HEK293T (cell line): Measurements from ENCODE around the gene NUBP2.

ENCODE experiments used
- CTCF ChIA-PET: fragments of 350-600 bp; formaldehyde crosslinking; extraction: SDS; loops from one replicate; lab custom pipeline; 2021; ENCODE audit warnings: antibody characterized with exemption, inconsistent platforms; lab: Yijun Ruan, JAX
- POLR2A ChIA-PET: fragments of 350-600 bp; formaldehyde crosslinking; extraction: SDS; loops from one replicate; lab custom pipeline; 2020; ENCODE audit warnings: antibody characterized with exemption, inconsistent platforms; lab: Yijun Ruan, JAX
- DNase-seq: peaks from one replicate; pipeline ENCODE4 v3.0.0; 2012; ENCODE audit warnings: mixed read lengths; ENCODE audit errors: extremely low spot score
- ARNT ChIP-seq: fragments of 450-650 bp; IDR thresholded peaks from 2 replicates; pipeline ENCODE4 v1.6.1; 2017; ENCODE audit warnings: mild to moderate bottlenecking
- BHLHE40 ChIP-seq: fragments of 450-650 bp; IDR thresholded peaks from 2 replicates; pipeline ENCODE4 v1.6.1; 2016; ENCODE audit warnings: mild to moderate bottlenecking, moderate library complexity, borderline replicate concordance
- CTBP1 ChIP-seq: fragments of 450-650 bp; IDR thresholded peaks from 2 replicates; pipeline ENCODE4 v1.6.1; 2016; ENCODE audit warnings: borderline replicate concordance
- ELF4 ChIP-seq: fragments of 450-650 bp; IDR thresholded peaks from 2 replicates; pipeline ENCODE4 v1.6.1; 2017; ENCODE audit warnings: antibody characterized with exemption
- FOXA1 ChIP-seq: fragments of 450-650 bp; IDR thresholded peaks from 2 replicates; pipeline ENCODE4 v1.6.1; 2016; ENCODE audit warnings: mild to moderate bottlenecking
- FOXK2 ChIP-seq: fragments of 450-650 bp; IDR thresholded peaks from 2 replicates; pipeline ENCODE4 v1.6.1; 2016; ENCODE audit warnings: mild to moderate bottlenecking
- FOXM1 ChIP-seq: fragments of 450-650 bp; IDR thresholded peaks from 2 replicates; pipeline ENCODE4 v1.6.1; 2017; ENCODE audit warnings: mild to moderate bottlenecking, borderline replicate concordance
- HDGF ChIP-seq: fragments of 450-650 bp; IDR thresholded peaks from 2 replicates; pipeline ENCODE4 v1.6.1; 2017; ENCODE audit warnings: antibody characterized with exemption, borderline replicate concordance
- L3MBTL2 ChIP-seq: fragments of 450-650 bp; conservative IDR thresholded peaks from 2 replicates; pipeline ENCODE4 v1.6.1; 2016; ENCODE audit warnings: mild to moderate bottlenecking
- LEF1 ChIP-seq: fragments of 450-650 bp; IDR thresholded peaks from 2 replicates; pipeline ENCODE4 v1.6.1; 2017; ENCODE audit warnings: mild to moderate bottlenecking, borderline replicate concordance
- NFRKB ChIP-seq: fragments of 450-650 bp; IDR thresholded peaks from 2 replicates; pipeline ENCODE4 v1.6.1; 2016; ENCODE audit warnings: mild to moderate bottlenecking, moderate library complexity
- PKNOX1 ChIP-seq: fragments of 450-650 bp; IDR thresholded peaks from 2 replicates; pipeline ENCODE4 v1.6.1; 2016
- SP1 ChIP-seq: fragments of 450-650 bp; IDR thresholded peaks from 2 replicates; pipeline ENCODE4 v1.6.1; 2017
- SUZ12 ChIP-seq: fragments of 450-650 bp; IDR thresholded peaks from 2 replicates; pipeline ENCODE4 v1.6.1; 2016; ENCODE audit warnings: mild to moderate bottlenecking
- TARDBP ChIP-seq: fragments of 450-650 bp; IDR thresholded peaks from 2 replicates; pipeline ENCODE4 v1.6.1; 2016
- ZNF384 ChIP-seq: fragments of 450-650 bp; IDR thresholded peaks from 2 replicates; pipeline ENCODE4 v1.6.1; 2016

NUBP2 gene

DNA sequence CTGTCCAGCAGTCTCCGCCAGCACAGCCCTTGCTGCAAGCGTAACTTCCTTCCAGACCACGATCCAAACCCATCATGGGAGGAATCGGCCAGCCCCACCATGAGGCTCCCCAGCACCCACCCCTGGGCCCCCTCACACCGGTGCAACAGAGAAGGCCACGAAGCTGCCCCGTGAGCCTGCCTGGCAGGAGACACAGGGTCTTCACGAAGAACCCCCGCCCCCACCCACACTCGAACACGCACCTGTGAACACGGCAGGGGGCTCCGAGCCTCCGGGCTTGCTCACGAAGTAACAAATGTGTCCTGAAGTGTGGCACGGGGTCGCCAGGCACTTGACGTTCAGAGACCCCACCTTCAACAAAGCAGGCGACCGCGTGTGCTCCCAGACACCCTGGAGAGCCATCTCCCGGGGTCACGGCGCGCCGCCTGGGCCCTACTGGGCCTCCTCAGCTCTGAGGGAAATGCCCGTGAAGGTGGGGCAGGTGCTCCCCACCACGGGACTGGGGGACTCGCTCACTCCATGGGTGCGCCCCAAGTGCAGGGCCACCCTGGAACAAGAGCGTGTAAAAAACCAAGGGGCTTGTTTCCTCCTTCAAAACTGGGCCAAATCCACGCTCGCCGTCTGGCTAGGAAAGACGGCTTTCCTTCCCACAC, 36.2 kb downstream of the NUBP2 start:
- POLR2A ChIA-PET, result no interaction called here
- CTCF ChIA-PET, result no interaction called here
- TF ChIP-seq ELF4, result no peak
- no peak for TF ChIP-seq FOXK2
- TF ChIP-seq ARNT, result no peak
- TF ChIP-seq TARDBP, result no peak
- TF ChIP-seq ZNF384, result no peak
- TF ChIP-seq FOXM1, result no peak
- no peak for TF ChIP-seq NFRKB

GRCh38 chr16:1819611-1820010, 36.9 kb downstream of the NUBP2 start:
- DNase-seq, result no peak
- TF ChIP-seq ELF4 (no peak), SUZ12 (no peak), LEF1 (no peak), FOXA1 (no peak), NFRKB (no peak)
- POLR2A ChIA-PET, result no interaction called here
- CTCF ChIA-PET, result no interaction called here

More for the DNA sequence above, 36.2 kb downstream of the NUBP2 start:
- DNase-seq, result no peak

DNA sequence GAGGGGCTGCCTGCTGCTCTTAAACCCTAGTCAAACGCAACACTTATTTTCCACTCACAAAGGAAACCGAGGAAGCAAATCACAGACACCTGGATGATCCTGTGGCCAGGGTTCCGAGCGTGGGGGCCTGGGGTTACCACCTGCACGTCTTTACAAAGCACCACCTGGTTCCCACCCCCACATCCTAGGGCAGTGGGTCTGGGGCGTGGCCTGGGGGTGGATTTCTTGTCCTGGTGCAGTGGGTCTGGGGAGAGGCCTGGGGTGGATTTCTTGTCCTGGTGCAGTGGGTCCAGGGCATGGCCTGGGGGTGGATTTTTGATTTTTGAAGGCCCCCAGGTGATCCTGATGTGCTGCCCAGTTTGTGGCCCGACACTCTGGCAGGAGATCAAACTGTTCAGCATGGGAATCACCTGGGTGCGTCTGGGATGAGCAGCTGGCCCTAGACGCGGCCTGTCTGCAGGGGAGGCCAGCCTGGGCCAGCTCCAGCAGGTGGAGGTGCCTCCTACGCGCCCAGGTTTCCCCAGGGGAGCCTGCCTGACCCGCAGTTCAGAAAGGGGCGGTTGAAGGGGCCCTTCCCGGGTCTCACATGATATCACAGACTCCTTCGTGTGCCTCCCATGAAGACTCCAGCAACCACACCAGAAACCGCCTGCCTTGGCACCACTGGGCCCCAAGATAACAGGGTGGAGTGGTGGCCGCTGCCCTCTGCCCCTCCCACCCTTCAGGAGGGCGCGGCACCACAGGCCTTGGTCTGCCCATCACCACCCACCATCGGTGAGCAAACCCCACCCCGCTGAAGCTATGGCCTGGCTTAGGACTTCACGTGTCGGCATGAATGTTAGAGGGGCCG, 37.6 kb downstream of the NUBP2 start:
- ChIA-PET CTCF (no interaction called here), POLR2A (no interaction called here)
- DNase-seq, result no peak
- TF ChIP-seq CTBP1 (no peak), TARDBP (no peak), HDGF (no peak), LEF1 (no peak), ELF4 (no peak), ARNT (no peak), FOXM1 (no peak), BHLHE40 (no peak), PKNOX1 (no peak), FOXA1 (no peak), NFRKB (no peak), SUZ12 (no peak), ZNF384 (no peak), L3MBTL2 (no peak), SP1 (no peak), FOXK2 (no peak)

GRCh38 chr16:1820946-1821290, 38.2 kb downstream of the NUBP2 start:
- CTCF ChIA-PET, result no interaction called here
- POLR2A ChIA-PET, result interaction anchor here (0.6 kb wide), 1 partner anchor 18 kb away, joined by 5 read pairs; no protein-coding TSS in a partner anchor
- TF ChIP-seq CTBP1 (no peak), FOXK2 (no peak), BHLHE40 (no peak), LEF1 (no peak), FOXA1 (no peak), FOXM1 (no peak), L3MBTL2 (no peak)
- DNase-seq, result no peak

DNA sequence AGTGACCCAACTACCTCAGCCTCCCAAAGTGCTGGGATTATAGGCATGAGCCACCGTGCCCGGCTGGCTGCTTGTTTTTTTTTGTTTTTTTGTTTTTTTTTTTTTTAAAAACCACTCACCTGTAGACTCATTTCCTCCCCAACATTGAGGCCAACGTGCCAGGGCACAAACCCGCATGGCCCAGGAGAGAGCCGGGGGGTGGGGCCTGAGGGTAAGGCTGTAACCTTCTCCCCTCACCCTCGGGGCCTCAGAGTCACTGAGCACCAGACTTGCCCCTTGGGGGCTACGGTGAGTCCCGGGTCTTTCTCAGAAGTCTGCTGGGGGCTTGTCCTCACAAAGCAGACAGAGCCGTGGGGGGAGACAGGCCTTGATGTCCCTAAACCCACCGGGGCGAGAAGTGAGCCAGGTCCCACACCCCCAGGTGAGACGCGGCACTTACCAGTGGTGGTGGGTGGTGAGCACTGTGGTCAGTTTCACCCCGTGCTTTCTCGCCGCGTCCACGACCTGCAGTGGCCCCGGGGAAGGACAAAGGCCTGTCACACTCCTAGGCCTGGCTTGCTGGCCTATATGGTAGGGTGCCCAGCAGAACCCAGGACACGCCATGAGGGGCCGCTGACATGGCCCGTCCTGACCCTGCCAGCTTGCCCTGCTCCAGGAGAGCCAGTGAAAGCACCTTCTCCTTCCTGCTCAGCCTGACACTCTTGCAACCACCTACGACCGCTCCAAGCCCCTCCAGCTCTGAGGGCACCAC, 39.3 kb downstream of the NUBP2 start:
- CTCF ChIA-PET, result no interaction called here

GRCh38 chr16:1822801-1823200, 40.0 kb downstream of the NUBP2 start:
- TF ChIP-seq CTBP1 (no peak), TARDBP (no peak), ZNF384 (no peak), FOXK2 (no peak), BHLHE40 (no peak), NFRKB (no peak), FOXM1 (no peak)
- no peak for DNase-seq
- ChIA-PET POLR2A (interaction anchor here (1.2 to 1.5 kb wide), 2 partner anchors 9 to 40 kb away, joined by 4 to 5 read pairs; partner anchors contain the start of genes NUBP2 and SPSB3), CTCF (interaction anchor here (0.7 kb wide), 1 partner anchor 51 kb away, joined by 3 read pairs; no protein-coding TSS in a partner anchor)

More for the DNA sequence above, 39.3 kb downstream of the NUBP2 start:
- no peak for DNase-seq
- POLR2A ChIA-PET, result interaction anchor here (1.2 kb wide), 1 partner anchor 39 kb away, joined by 5 read pairs; the partner anchor contains the start of genes NUBP2 and SPSB3
- no peak for TF ChIP-seq FOXM1

GRCh38 chr16:1823821-1824220, 41.1 kb downstream of the NUBP2 start:
- ChIA-PET POLR2A (interaction anchor here (1.5 kb wide), 2 partner anchors 10 to 41 kb away, joined by 3 to 4 read pairs; partner anchors contain the start of gene NUBP2), CTCF (interaction anchor here (0.7 kb wide), 1 partner anchor 50 kb away, joined by 3 read pairs; no protein-coding TSS in a partner anchor)
- TF ChIP-seq NFRKB (no peak), FOXK2 (no peak), LEF1 (no peak), L3MBTL2 (no peak), TARDBP (no peak), ELF4 (no peak), FOXA1 (no peak), CTBP1 (no peak), SP1 (no peak), ZNF384 (no peak)
- DNase-seq, result no peak
